HUES6 (cell line): Measurements from ENCODE around the gene CLIP1.

Source experiments
- H3K27ac ChIP-seq: 2 replicates; pipeline ENCODE4 v1.7.0; 2013; ENCODE audit warnings: low read depth, mild to moderate bottlenecking, low read length, inconsistent platforms
- H3K27me3 ChIP-seq: 2 replicates; pipeline ENCODE4 v1.6.1; 2013; ENCODE audit warnings: low read length; ENCODE audit not compliant: control insufficient read depth, insufficient read depth
- H3K36me3 ChIP-seq: 2 replicates; pipeline ENCODE4 v1.6.1; 2013; ENCODE audit warnings: low read length; ENCODE audit not compliant: control insufficient read depth, insufficient read depth
- H3K4me1 ChIP-seq: 2 replicates; pipeline ENCODE4 v1.6.1; 2013; ENCODE audit warnings: low read length; ENCODE audit not compliant: control insufficient read depth, insufficient read depth
- H3K4me3 ChIP-seq: 2 replicates; pipeline ENCODE4 v1.5.1; 2013; ENCODE audit warnings: low read depth, low read length
- H3K9ac ChIP-seq: one replicate; pipeline ENCODE4 v1.6.1; 2013; ENCODE audit warnings: mild to moderate bottlenecking, low read length
- H3K9me3 ChIP-seq: 2 replicates; pipeline ENCODE4 v1.6.1; 2013; ENCODE audit warnings: low read depth, low read length; ENCODE audit not compliant: control insufficient read depth, insufficient read depth

CLIP1 gene

GRCh38 chr12:122352394-122352793 lies 70.1 kb downstream of the CLIP1 start:
- no peaks in the 10 kb centered on the region for H3K4me1 ChIP-seq
- no peaks in the 10 kb centered on the region for H3K27me3 ChIP-seq
- no peak overlapping the region for H3K9ac ChIP-seq
- no peak overlapping the region for H3K4me3 ChIP-seq
- no peaks in the 10 kb centered on the region for H3K9me3 ChIP-seq
- no peak overlapping the region for H3K27ac ChIP-seq
- H3K36me3 ChIP-seq, result peaks cover 25% of the 10 kb centered on the region

GRCh38 chr12:122350141-122350848 lies 72.2 kb downstream of the CLIP1 start:
- H3K9ac ChIP-seq, result no peak overlapping the region
- H3K27me3 ChIP-seq, result no peaks in the 10 kb centered on the region
- no peaks in the 10 kb centered on the region for H3K9me3 ChIP-seq
- peaks cover 21% of the 10 kb centered on the region for H3K36me3 ChIP-seq
- H3K4me1 ChIP-seq, result no peaks in the 10 kb centered on the region
- no peak overlapping the region for H3K27ac ChIP-seq
- H3K4me3 ChIP-seq, result no peak overlapping the region

- no peak overlapping the region for H3K27ac ChIP-seq
- peaks cover 9% of the 10 kb centered on the region for H3K36me3 ChIP-seq
- H3K9ac ChIP-seq, result no peak overlapping the region
- H3K4me3 ChIP-seq, result no peak overlapping the region
- no peaks in the 10 kb centered on the region for H3K4me1 ChIP-seq
- no peaks in the 10 kb centered on the region for H3K9me3 ChIP-seq
- no peaks in the 10 kb centered on the region for H3K27me3 ChIP-seq
These were observed 73.4 kb downstream of the CLIP1 start for GRCh38 chr12:122349078-122349477.

GRCh38 chr12:122348505-122348904 lies 74.0 kb downstream of the CLIP1 start:
- no peaks in the 10 kb centered on the region for H3K9me3 ChIP-seq

GRCh38 chr12:122346054-122346453 lies 76.4 kb downstream of the CLIP1 start:
- no peak overlapping the region for H3K4me3 ChIP-seq
- H3K27me3 ChIP-seq, result no peaks in the 10 kb centered on the region
- H3K9ac ChIP-seq, result no peak overlapping the region
- H3K36me3 ChIP-seq, result peaks cover 4% of the 10 kb centered on the region; the same call in 1 of the 2 replicates
- no peaks in the 10 kb centered on the region for H3K4me1 ChIP-seq
- H3K9me3 ChIP-seq, result no peaks in the 10 kb centered on the region
- H3K27ac ChIP-seq, result no peak overlapping the region

More at GRCh38 chr12:122348505-122348904, 74.0 kb downstream of the CLIP1 start:
- H3K27ac ChIP-seq, result no peak overlapping the region
- no peak overlapping the region for H3K9ac ChIP-seq
- no peak overlapping the region for H3K4me3 ChIP-seq
- peaks cover 9% of the 10 kb centered on the region for H3K36me3 ChIP-seq
- H3K27me3 ChIP-seq, result no peaks in the 10 kb centered on the region
- no peaks in the 10 kb centered on the region for H3K4me1 ChIP-seq

- Histone ChIP-seq H3K27me3 (no peaks in the 10 kb centered on the region), H3K4me3 (no peak overlapping the region), H3K4me1 (no peaks in the 10 kb centered on the region), H3K9ac (no peak overlapping the region), H3K9me3 (no peaks in the 10 kb centered on the region), H3K27ac (no peak overlapping the region), H3K36me3 (peaks cover 2% of the 10 kb centered on the region; the same call in 1 of the 2 replicates)
These were observed 77.4 kb downstream of the CLIP1 start for GRCh38 chr12:122345042-122345441.

GRCh38 chr12:122336015-122336946 lies 86.2 kb downstream of the CLIP1 start:
- Histone ChIP-seq H3K27me3 (no peaks in the 10 kb centered on the region), H3K4me1 (no peaks in the 10 kb centered on the region), H3K9ac (no peak overlapping the region), H3K4me3 (no peak overlapping the region), H3K9me3 (no peaks in the 10 kb centered on the region), H3K36me3 (peaks cover 25% of the 10 kb centered on the region), H3K27ac (no peak overlapping the region; the same call in 1 of the 2 replicates)

GRCh38 chr12:122333142-122334087 lies 89.1 kb downstream of the CLIP1 start:
- Histone ChIP-seq H3K27me3 (no peaks in the 10 kb centered on the region), H3K36me3 (peaks cover 25% of the 10 kb centered on the region), H3K4me1 (no peaks in the 10 kb centered on the region), H3K27ac (no peak overlapping the region), H3K9ac (no peak overlapping the region), H3K4me3 (no peak overlapping the region), H3K9me3 (no peaks in the 10 kb centered on the region)

GRCh38 chr12:122327494-122328385 lies 94.7 kb downstream of the CLIP1 start:
- Histone ChIP-seq H3K27ac (no peak overlapping the region), H3K9me3 (no peaks in the 10 kb centered on the region), H3K36me3 (peaks cover 26% of the 10 kb centered on the region)

GRCh38 chr12:122327014-122327413 lies 95.5 kb downstream of the CLIP1 start:
- H3K4me1 ChIP-seq, result no peaks in the 10 kb centered on the region
- H3K9ac ChIP-seq, result no peak overlapping the region
- no peaks in the 10 kb centered on the region for H3K9me3 ChIP-seq
- no peak overlapping the region for H3K4me3 ChIP-seq
- no peaks in the 10 kb centered on the region for H3K27me3 ChIP-seq
- no peak overlapping the region for H3K27ac ChIP-seq
- H3K36me3 ChIP-seq, result peaks cover 28% of the 10 kb centered on the region

More at GRCh38 chr12:122327494-122328385, 94.7 kb downstream of the CLIP1 start:
- H3K4me1 ChIP-seq, result no peaks in the 10 kb centered on the region
- H3K4me3 ChIP-seq, result no peak overlapping the region
- H3K27me3 ChIP-seq, result no peaks in the 10 kb centered on the region
- H3K9ac ChIP-seq, result no peak overlapping the region
